Raji (cell line): Measurements from ENCODE around the gene TM6SF1.

ENCODE experiments used
- POLR2A ChIP-seq: IDR thresholded peaks from 2 replicates; pipeline ENCODE4 v1.6.1; 2011; ENCODE audit warnings: low read depth, low read length, control low read depth; ENCODE audit not compliant: insufficient read depth

TM6SF1 gene

DNA sequence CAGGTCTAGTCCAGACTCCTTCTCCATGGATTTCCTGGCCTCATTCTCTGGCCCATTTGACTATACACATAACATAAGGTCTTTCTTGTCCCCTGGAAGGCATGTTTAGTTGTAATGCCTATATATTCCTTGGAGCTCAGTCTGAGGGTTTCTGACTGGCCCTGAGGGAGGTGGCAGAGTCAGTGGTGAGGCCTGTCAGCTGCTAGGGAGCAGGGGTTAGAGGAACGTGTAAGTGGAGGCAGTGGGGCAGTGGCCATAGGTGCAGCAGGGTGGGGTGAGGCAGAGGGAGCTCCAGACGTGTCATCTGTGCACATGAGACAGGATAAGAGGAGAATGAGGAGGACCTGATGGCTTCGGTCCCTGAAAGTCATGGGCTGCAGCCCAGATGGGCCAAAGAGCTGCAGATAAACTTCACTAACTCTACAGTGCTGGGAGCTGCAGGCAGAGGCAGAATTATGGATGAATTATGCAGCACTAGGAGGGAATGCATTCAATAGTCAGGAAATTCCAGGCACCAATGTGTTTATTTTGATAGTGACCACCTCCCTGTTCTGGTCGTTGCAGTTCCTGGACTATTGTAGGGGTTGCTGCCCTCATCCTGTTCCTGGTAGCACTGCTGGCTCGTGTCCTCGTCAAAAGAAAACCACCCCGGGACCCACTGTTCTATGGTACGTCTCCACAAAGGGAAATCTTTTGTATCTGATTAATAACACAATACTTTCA is 4.9 kb downstream of the TM6SF1 start:
- TF ChIP-seq POLR2A: no peak

DNA sequence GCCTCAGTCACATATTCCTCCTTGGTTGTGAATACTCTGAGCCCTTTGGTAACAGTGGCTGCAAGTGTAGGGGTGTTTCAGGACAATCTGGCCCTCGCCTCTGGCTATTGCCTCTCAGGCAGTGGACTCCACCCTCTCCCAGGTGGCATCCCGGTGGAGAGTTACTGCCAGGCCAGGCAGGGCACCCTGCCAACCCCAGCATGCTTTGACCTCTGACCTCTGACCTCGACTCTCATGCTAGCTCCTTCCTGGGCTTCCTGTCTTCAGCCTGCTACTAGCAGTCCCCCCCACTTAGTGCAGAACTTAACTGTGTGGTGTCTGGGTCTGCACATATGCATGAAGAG is 5.5 kb downstream of the TM6SF1 start:
- TF ChIP-seq POLR2A: no peak

DNA sequence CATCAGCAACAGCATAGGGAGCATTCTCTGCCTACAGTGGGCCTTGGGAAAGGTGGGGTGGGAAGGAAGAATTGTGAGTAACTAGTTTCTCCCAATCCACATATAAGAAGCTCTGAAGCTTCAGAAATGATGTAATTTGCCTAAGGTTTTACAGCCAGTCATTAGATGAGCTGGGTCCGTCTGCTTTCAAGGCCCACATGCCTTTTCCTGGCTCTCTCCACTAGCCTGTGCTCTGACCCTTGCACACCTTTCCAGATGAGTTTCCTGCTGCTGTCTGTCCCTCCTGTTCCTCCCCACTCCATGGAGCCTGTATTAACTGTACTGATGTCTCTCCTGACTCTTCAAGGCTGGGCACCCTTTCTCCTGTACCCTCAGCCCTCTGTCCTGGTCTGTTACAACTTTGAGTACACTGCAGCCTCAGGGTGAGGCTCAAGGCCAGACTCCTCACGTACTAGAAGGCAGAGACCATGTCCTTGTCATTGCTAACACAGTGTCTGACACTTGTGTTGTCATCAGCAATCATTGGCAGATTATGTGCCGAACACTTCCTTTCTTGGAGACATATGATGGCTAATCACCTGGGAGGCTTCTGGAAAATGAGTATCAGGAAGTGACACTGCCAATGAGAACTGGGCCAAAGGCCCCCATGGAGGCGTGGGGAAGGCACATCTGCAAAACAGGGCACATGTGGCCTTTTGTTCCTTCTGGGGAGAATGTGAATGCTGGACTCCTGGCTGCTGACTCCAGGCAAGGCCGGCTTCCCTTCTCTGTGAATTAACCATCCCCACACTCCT is 6.6 kb downstream of the TM6SF1 start:
- no peak for TF ChIP-seq POLR2A

GRCh38 chr15:83114856-83115255 is 7.4 kb downstream of the TM6SF1 start:
- no peak for TF ChIP-seq POLR2A

- TF ChIP-seq POLR2A: no peak
Observed at GRCh38 chr15:83115410-83115809, 8.0 kb downstream of the TM6SF1 start.

- TF ChIP-seq POLR2A: no peak
Observed at GRCh38 chr15:83115831-83116565, 8.6 kb downstream of the TM6SF1 start.

- no peak for TF ChIP-seq POLR2A
Observed at GRCh38 chr15:83118291-83118827, 10.9 kb downstream of the TM6SF1 start.

- no peak for TF ChIP-seq POLR2A
Observed at GRCh38 chr15:83118968-83119367, 11.5 kb downstream of the TM6SF1 start.

DNA sequence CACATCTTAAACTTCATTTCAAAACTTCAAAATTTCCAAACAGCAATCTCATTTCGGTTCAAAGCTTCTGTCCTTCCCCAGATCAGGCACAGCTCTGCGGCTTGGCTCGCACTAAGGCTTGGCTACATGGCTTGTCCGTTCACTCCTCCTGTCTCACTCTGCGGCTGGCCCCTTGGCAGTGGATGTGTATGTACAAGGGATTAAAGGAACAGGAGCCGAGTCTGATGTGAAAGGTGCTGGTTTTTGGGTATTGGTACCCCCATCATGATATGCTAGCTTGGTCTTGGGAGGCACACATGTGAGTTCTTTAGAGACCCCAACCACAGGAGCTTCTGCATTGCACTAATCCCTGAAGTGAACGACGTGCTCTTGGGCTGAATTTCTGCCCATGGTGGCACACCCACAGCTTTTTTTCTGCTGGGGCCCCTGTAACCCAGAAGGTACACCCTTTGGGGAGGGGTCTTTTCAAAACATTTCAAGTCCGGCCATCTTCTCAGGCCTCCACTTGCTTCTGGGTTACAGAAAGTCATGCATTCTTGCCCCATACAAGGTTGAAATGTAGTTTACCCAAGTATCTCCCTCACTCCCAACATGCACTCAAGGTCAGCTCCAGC is 12.6 kb downstream of the TM6SF1 start:
- no peak for TF ChIP-seq POLR2A

- TF ChIP-seq POLR2A: no peak
Observed at GRCh38 chr15:83123529-83123928, 16.1 kb downstream of the TM6SF1 start.

DNA sequence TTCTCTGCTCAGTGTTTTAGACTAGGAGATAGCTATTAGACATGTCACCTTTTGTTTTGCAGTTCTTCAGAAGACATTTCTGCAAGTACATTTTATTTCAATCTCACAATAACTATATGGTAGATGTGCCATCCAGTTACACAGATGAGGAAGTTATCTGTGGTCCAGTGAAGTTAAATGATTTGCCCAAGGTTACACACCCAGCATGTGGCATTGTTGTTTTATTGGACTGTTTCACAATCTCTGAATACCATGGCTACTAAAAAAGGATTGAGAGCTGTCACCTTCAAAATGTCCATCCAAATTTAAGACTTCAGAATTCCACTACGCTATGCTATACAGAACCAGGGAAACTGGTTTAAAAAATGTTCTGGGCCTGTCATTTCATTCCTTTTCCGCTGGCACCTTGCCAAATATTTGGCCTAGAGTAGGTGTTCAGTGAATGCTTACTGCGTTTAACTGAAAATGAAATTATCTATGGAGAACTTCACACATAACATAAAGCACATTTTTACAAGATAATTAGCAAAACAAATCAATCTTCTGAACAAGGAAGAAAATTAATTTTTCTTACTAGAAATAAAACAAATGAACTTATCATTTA is 20.2 kb downstream of the TM6SF1 start:
- no peak for TF ChIP-seq POLR2A

GRCh38 chr15:83129791-83130190 is 22.3 kb downstream of the TM6SF1 start:
- no peak for TF ChIP-seq POLR2A

GRCh38 chr15:83132861-83133523 is 25.5 kb downstream of the TM6SF1 start:
- no peak for TF ChIP-seq POLR2A

- no peak for TF ChIP-seq POLR2A
Observed at GRCh38 chr15:83144771-83145170, 37.3 kb downstream of the TM6SF1 start.
